ENCODE results near the gene ILRUN. TPM values are rescaled to one million over a fixed set of nuclear protein-coding genes. Genes with fewer than 3 reads are reported as not detected.
A peak's percentile ranks its signal among the peaks of the same experiment; 100 is the strongest.
"Not testable (repeated sequence)": the region's sequence is repeated elsewhere in the genome, so short reads cannot be mapped to it uniquely, and the experiment has no call there.

The ILRUN gene
- total RNA-seq, 4 donors from 2014 or later: 9.0 to 70.8 (median 35.0) TPM

GRCh38 chr6:34661357-34661756 is 35.2 kb downstream of the ILRUN start:
- no peak overlapping the region for H3K4me3 ChIP-seq
- DNase-seq: no peak
- TF ChIP-seq POLR2A (IDR thresholded peaks at IDR 0.05) (no peak), CTCF (IDR thresholded peaks at IDR 0.05) (no peak)
- no peaks in the 10 kb centered on the region for H3K36me3 ChIP-seq
- H3K27me3 ChIP-seq: no peaks in the 10 kb centered on the region
- intact Hi-C loops (cut with DNase I; ENCODE audit: low total_unique reads): no loop called here
- H3K27ac ChIP-seq: no peak overlapping the region
- peaks cover 8 to 16% of the 10 kb centered on the region in 2 donors for H3K4me1 ChIP-seq
- H3K9me3 ChIP-seq: no peaks in the 10 kb centered on the region

- Histone ChIP-seq H3K36me3 (no peaks in the 10 kb centered on the region), H3K4me1 (peaks cover 9 to 11% of the 10 kb centered on the region in 2 donors), H3K4me3 (no peak overlapping the region), H3K27me3 (no peaks in the 10 kb centered on the region), H3K27ac (peak overlapping the region; percentile 88 to 94), H3K9me3 (no peaks in the 10 kb centered on the region)
- DNase-seq: no peak
- TF ChIP-seq POLR2A (IDR thresholded peaks at IDR 0.05): no peak
- no peak for TF ChIP-seq CTCF (IDR thresholded peaks at IDR 0.05)
- intact Hi-C loops (cut with DNase I; ENCODE audit: low total_unique reads): no loop called here
Measured at GRCh38 chr6:34658605-34659265, 37.8 kb downstream of the ILRUN start.

GRCh38 chr6:34657979-34658480 is 38.5 kb downstream of the ILRUN start:
- H3K4me1 ChIP-seq: peaks cover 9 to 11% of the 10 kb centered on the region in 2 donors
- H3K36me3 ChIP-seq; intact Hi-C loops (cut with DNase I; ENCODE audit: low total_unique reads); H3K9me3 ChIP-seq; H3K27me3 ChIP-seq; DNase-seq: not testable (repeated sequence)
- H3K27ac ChIP-seq: peak overlapping the region; percentile 88 to 94
- H3K4me3 ChIP-seq: peak overlapping the region; percentile 27 to 38

GRCh38 chr6:34657307-34657978 is 39.1 kb downstream of the ILRUN start:
- Histone ChIP-seq H3K9me3 (no peaks in the 10 kb centered on the region), H3K4me3 (peak overlapping the region; percentile 27 to 38), H3K4me1 (peaks cover 9 to 11% of the 10 kb centered on the region in 2 donors), H3K27me3 (no peaks in the 10 kb centered on the region), H3K36me3 (no peaks in the 10 kb centered on the region), H3K27ac (peak overlapping the region; percentile 88 to 94)
- TF ChIP-seq POLR2A (IDR thresholded peaks at IDR 0.05): peak in 1 of 2 donors; percentile 5
- no peak for TF ChIP-seq CTCF (IDR thresholded peaks at IDR 0.05)
- intact Hi-C loops (cut with DNase I; ENCODE audit: low total_unique reads): no loop called here
- peak; percentile 49 to 71 for DNase-seq

GRCh38 chr6:34657037-34657306 is 39.6 kb downstream of the ILRUN start:
- no peak for TF ChIP-seq CTCF (IDR thresholded peaks at IDR 0.05)
- Histone ChIP-seq H3K27me3 (no peaks in the 10 kb centered on the region), H3K9me3 (no peaks in the 10 kb centered on the region), H3K4me3 (peak overlapping the region; percentile 27 to 38), H3K36me3 (no peaks in the 10 kb centered on the region), H3K27ac (peak overlapping the region; percentile 88 to 94), H3K4me1 (peaks cover 9 to 11% of the 10 kb centered on the region in 2 donors)
- intact Hi-C loops (cut with DNase I; ENCODE audit: low total_unique reads): no loop called here
- DNase-seq: no peak

All from uterus (tissue), 4 donors.